Heart left ventricle (tissue), 13 donors: ENCODE results near the gene CEACAM1.

ENCODE experiments used
- POLR2A ChIP-seq, 2 donors: fragments of 450-650 bp; IDR thresholded peaks; one replicate each; pipeline ENCODE4 v1.6.1; 2017; ENCODE audit warnings: antibody characterized with exemption in 2 of 2, mild to moderate bottlenecking in 2 of 2, moderate library complexity in 2 of 2
- TF ChIP-seq, protein P1 (sequence below), 12 donors: fragments of 200-600 bp; sonication (generic) in 4 of 12; IDR thresholded peaks; one replicate each; pipeline versions ENCODE4 v1.5.0 to v1.8.0; 2018 to 2022; ENCODE audit warnings: antibody characterized with exemption in 12 of 12, mild to moderate bottlenecking in 5 of 12
- donor health status: ischemic (EF 13 %, LVEDD 7.1; RV severe dilation, severe dysfunction).
- donor health status: DM: no; HTN: yes; CAD: no.
- donor health status: DM: no; HTN: no; CAD: no.
- donor health status: ischemic (EF 25% LVEDD 6.9; RV normal size, moderate dysfunction).
- donor health status: ischemic (EF 25% LVEDD 5.7; RV mildly dilated, moderate dysfunction).
- donor health status: ischemic (EF 35%, LVEDD 5.7; RV mildly dilated, moderate dysfunction).
- donor health status: nonischemic (EF 11% LVEDD 7.7; RV severe dilation, severe dysfunction).
- donor health status: DM: yes; HTN: yes; CAD: no.
- donor health status: PGD.
- donor health status: ischemic (EF 29% LVEDD 5.4; RV normal size, mild dysfunction).
- donor health status: nonischemic (EF 23%, LVEDD 6.1; RV moderate dilation, normal function).

DNA sequence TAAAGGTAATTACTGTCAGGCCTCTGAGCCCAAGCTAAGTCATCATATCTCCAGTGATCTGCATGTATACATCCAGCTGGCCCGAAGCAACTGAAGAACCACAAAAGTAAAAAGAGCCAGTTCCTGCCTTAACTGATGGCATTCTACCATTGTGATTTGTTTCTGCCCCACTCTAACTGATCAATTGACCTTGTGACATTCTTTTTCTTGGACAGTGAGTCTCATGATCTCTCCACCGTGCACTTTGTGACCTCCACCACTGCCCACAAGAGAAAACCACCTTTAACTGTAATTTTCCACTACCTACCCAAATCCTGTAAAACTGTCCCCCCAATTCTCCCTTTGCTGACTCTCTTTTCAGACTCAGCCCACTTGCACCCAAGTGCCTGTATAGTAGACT, 68.4 kb downstream of the CEACAM1 start:
- TF ChIP-seq, protein P1, sequence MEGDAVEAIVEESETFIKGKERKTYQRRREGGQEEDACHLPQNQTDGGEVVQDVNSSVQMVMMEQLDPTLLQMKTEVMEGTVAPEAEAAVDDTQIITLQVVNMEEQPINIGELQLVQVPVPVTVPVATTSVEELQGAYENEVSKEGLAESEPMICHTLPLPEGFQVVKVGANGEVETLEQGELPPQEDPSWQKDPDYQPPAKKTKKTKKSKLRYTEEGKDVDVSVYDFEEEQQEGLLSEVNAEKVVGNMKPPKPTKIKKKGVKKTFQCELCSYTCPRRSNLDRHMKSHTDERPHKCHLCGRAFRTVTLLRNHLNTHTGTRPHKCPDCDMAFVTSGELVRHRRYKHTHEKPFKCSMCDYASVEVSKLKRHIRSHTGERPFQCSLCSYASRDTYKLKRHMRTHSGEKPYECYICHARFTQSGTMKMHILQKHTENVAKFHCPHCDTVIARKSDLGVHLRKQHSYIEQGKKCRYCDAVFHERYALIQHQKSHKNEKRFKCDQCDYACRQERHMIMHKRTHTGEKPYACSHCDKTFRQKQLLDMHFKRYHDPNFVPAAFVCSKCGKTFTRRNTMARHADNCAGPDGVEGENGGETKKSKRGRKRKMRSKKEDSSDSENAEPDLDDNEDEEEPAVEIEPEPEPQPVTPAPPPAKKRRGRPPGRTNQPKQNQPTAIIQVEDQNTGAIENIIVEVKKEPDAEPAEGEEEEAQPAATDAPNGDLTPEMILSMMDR (IDR thresholded peaks at IDR 0.05), result no peak
- TF ChIP-seq POLR2A (IDR thresholded peaks at IDR 0.05), result no peak
